Measurements from ENCODE around the gene ZFP36L1. TPM values are rescaled to one million over a fixed set of nuclear protein-coding genes. Genes with fewer than 3 reads are reported as not detected.

ZFP36L1 gene
- total and polyA plus RNA-seq, 9 donors = 336 to 1,074 (median 626) TPM

DNA sequence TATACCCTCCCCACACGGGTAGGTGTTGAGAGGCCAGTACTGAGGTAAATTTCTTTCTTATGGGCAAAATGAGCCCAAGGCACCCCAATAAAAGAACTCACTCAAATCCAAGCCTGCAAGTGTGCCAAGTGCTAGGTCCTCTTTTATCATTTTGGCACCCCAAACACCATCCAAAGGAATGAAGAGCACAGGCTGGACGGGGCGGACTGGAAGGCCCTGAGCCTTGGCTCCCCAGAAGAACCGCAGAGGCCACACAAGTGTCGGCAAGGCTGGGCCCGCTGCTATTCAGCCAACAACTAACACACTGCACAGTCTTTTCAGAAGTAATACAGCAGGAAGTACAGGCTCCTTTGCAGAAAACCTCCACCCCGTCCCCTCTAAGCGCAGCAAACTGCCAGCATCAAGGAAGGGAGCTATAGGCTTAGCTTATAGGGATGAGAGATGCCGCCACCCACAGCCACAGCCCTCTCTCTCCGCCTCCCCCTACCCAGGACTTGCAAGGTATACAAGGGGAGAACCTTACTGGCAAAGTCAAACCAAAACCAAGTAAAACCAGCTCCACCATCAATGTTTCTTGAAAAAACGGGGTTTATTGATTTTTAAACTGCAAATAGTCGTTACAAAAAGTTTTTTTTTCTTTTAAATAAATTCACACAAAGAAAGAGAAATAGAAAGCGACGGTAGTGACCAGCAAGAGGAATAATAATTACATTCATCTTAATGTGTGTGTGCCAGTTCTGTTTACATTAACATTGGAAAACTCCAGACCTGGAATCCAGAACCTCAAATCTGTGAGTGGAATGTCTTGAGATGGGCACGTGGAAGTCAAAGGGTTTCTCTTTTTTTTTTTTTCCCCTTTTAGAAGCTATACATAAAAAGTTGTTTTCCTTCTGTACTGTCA lies 5.5 kb downstream of the ZFP36L1 start:
- intact Hi-C loops (cut with DNase I) = loop anchor here (5.0 to 10.0 kb wide), 7 partner anchors 103 to 543 kb away; no protein-coding TSS in a partner anchor
- Histone ChIP-seq H3K27me3 (no peaks in the 10 kb centered on the region), H3K36me3 (no peaks in the 10 kb centered on the region), H3K9me3 (no peaks in the 10 kb centered on the region), H3K27ac (peak overlapping the region; percentile 52 to 100), H3K4me3 (peak overlapping the region; percentile 85), H3K4me1 (ENCODE audit: insufficient read depth) (peaks cover 14% of the 10 kb centered on the region)
- peak; percentile 13 for TF ChIP-seq POLR2A (IDR thresholded peaks at IDR 0.05)
- TF ChIP-seq, protein P1, sequence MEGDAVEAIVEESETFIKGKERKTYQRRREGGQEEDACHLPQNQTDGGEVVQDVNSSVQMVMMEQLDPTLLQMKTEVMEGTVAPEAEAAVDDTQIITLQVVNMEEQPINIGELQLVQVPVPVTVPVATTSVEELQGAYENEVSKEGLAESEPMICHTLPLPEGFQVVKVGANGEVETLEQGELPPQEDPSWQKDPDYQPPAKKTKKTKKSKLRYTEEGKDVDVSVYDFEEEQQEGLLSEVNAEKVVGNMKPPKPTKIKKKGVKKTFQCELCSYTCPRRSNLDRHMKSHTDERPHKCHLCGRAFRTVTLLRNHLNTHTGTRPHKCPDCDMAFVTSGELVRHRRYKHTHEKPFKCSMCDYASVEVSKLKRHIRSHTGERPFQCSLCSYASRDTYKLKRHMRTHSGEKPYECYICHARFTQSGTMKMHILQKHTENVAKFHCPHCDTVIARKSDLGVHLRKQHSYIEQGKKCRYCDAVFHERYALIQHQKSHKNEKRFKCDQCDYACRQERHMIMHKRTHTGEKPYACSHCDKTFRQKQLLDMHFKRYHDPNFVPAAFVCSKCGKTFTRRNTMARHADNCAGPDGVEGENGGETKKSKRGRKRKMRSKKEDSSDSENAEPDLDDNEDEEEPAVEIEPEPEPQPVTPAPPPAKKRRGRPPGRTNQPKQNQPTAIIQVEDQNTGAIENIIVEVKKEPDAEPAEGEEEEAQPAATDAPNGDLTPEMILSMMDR (IDR thresholded peaks at IDR 0.05) = no peak
- TF ChIP-seq EP300 (IDR thresholded peaks at IDR 0.05) = no peak
- WGBS, 3 donors = 31 to 44% (median 37%) methylated on average over 15 of the region's 15 CpGs
- DNase-seq = peak in 4 of 5 donors; percentile 56 to 70 (median 60)

DNA sequence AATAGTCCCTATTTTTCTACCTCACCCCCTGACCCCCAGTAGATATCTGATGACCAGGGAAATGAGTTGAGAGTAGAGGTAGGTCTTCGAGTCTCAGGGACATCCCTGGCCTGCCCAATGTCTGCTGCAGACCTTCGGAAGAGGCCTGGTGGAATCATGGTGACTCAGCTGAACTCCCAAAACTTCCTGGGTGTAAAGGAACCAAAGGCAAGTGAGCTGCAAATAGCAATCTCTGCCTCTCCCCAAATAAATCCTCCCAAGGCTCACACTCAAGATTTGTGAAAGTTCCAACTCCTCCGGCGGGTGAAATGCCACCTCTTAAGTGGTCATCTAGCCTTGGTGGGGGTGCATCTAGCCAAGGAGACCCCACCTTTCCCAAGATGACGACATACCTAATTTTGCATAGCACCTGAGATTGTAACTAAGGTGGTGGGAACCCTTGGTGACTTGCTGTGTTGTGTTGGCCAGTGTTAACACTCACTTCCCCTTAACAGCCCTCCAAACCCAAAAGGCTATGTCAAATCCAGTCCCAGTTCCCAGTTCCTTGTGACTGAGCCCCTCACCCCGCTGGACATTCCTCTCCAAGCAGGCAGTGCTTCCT lies 6.3 kb downstream of the ZFP36L1 start:
- H3K4me3 ChIP-seq = no peak overlapping the region
- no peaks in the 10 kb centered on the region for H3K36me3 ChIP-seq
- intact Hi-C loops (cut with DNase I) = loop anchor here (5.0 to 10.0 kb wide), 7 partner anchors 102 to 542 kb away; no protein-coding TSS in a partner anchor
- H3K27me3 ChIP-seq = no peaks in the 10 kb centered on the region
- H3K9me3 ChIP-seq = no peaks in the 10 kb centered on the region
- peaks cover 18% of the 10 kb centered on the region for H3K4me1 ChIP-seq (ENCODE audit: insufficient read depth)
- DNase-seq = peak in 3 of 5 donors; percentile 51 to 61 (median 53)
- TF ChIP-seq POLR2A (IDR thresholded peaks at IDR 0.05) (no peak), EP300 (IDR thresholded peaks at IDR 0.05) (no peak)
- TF ChIP-seq, protein P1 (IDR thresholded peaks at IDR 0.05) = no peak
- peak overlapping the region; percentile 52 to 100 for H3K27ac ChIP-seq
- WGBS, 3 donors = 46 to 63% (median 62%) methylated on average over 6 of the region's 6 CpGs

DNA sequence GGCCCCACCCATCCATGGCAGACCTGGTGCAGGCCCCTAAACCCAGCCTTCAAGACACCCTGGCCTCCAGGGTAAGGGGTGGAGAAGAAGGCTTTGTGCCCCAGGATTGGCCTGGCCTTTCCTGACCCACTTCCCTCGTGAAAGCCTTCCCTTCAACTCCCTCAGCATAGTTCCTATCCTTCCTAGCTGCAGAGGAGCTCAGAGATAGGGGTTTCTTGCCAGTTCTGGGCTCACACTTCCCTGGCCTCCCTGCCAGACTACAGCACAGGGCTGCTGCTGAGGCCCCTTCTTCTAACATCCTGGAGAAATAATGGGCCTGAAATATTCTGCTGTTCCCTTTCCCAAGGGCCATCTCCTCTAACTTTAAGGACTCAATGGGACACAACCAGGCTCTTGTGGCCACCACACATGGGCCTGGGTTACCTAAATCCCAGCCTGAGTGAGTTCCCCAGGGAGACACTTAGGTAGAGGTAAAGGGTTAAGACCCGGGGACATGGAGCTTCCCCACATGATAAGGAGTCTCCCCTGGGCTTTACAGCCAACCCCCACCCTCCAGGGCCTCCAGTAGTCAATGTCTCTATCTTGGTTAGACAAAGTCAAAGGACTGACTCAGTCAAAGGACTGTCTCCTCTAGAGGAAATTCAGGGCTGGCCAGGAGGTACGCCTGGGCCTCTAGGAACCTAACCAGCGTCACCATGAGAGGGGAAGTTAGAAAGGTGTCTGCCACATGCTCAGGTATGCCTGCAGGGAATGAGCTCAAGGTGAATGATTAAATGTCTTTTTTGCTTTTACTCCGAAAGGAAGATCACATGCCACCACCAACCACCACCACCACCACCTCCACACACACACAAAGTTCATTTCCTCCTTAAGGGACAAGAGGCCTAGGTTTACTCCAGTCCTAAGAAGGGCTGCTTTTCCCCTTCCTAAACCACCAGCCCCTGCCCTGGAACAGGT lies 7.1 kb downstream of the ZFP36L1 start:
- TF ChIP-seq EP300 (IDR thresholded peaks at IDR 0.05) (no peak), POLR2A (IDR thresholded peaks at IDR 0.05) (no peak)
- TF ChIP-seq, protein P1 (IDR thresholded peaks at IDR 0.05) = no peak
- Histone ChIP-seq H3K27ac (peak overlapping the region; percentile 6 to 100), H3K4me3 (no peak overlapping the region), H3K27me3 (no peaks in the 10 kb centered on the region), H3K36me3 (no peaks in the 10 kb centered on the region), H3K9me3 (no peaks in the 10 kb centered on the region), H3K4me1 (ENCODE audit: insufficient read depth) (peaks cover 24% of the 10 kb centered on the region)
- intact Hi-C loops (cut with DNase I) = loop anchor here (5.0 to 10.0 kb wide), 7 partner anchors 101 to 541 kb away; no protein-coding TSS in a partner anchor
- peak in 3 of 5 donors; percentile 47 to 64 (median 47) for DNase-seq
- WGBS, 3 donors = 48 to 60% (median 53%) methylated on average over 5 of the region's 5 CpGs

All from ovary (tissue), 9 donors.